ENCODE results near the gene PHC3. TPM values are rescaled to one million over a fixed set of nuclear protein-coding genes. Genes with fewer than 3 reads are reported as not detected.

Gene PHC3
- total RNA-seq, 1 donor from 2014 or later, result 32.4 TPM

GRCh38 chr3:170159933-170160332, 21.6 kb downstream of the PHC3 start:
- Mint-ChIP-seq H3K4me3 (ENCODE audit: unreplicated experiment) (no peak overlapping the region), H3K27ac (ENCODE audit: unreplicated experiment) (no peak overlapping the region), H3K4me1 (ENCODE audit: unreplicated experiment) (peaks cover 2% of the 10 kb centered on the region), H3K9me3 (ENCODE audit: unreplicated experiment) (no peaks in the 10 kb centered on the region), H3K27me3 (ENCODE audit: unreplicated experiment) (peaks cover 1% of the 10 kb centered on the region), H3K36me3 (ENCODE audit: low read depth, unreplicated experiment) (peaks cover 27% of the 10 kb centered on the region)
- no peak for DNase-seq (ENCODE audit: low spot score)
- no peak for TF ChIP-seq CTCF (IDR thresholded peaks at IDR 0.05; ENCODE audit: unreplicated experiment)

DNA sequence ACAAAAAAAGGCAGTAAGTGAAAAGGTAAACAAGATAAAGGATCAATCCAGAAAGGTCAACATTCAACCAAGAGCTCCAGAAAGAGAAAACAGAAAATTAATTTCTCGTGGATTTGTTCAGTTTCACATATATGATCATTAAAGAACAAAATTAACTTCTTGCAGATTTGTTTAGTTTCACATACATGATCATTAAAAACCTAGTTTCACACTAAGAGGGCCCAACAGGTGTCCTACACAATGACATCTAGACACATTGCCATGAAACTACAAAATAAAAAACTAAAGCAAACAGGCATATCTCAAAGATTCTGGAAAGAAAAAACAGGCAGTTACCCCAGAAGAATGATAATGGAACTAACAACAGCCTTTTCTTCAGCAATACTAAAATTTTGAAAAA, 22.1 kb downstream of the PHC3 start:
- H3K4me3 Mint-ChIP-seq (ENCODE audit: unreplicated experiment), result no peak overlapping the region
- H3K27me3 Mint-ChIP-seq (ENCODE audit: unreplicated experiment), result peaks cover 1% of the 10 kb centered on the region
- H3K4me1 Mint-ChIP-seq (ENCODE audit: unreplicated experiment), result peaks cover 7% of the 10 kb centered on the region
- DNase-seq (ENCODE audit: low spot score), result no peak
- no peak for TF ChIP-seq CTCF (IDR thresholded peaks at IDR 0.05; ENCODE audit: unreplicated experiment)
- no peak overlapping the region for H3K27ac Mint-ChIP-seq (ENCODE audit: unreplicated experiment)
- peaks cover 24% of the 10 kb centered on the region for H3K36me3 Mint-ChIP-seq (ENCODE audit: low read depth, unreplicated experiment)
- no peaks in the 10 kb centered on the region for H3K9me3 Mint-ChIP-seq (ENCODE audit: unreplicated experiment)

DNA sequence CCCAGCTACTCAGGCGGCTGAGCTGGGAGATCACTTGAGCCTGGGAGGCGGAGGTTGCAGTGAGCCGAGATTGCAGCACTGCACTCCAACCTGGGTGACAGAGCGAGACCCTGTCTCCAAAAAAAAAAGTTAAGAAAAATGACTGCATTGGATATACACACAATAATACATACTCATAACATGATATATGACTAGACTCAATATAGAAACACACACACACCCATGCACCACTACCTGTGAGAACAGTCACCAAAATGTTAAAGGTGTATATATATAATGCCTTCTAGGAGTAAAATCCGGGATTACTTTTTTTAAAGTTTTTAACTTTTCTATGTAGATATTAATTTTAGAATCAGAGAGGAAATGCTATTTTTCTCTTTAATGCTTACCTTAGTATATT, 25.9 kb downstream of the PHC3 start:
- Mint-ChIP-seq H3K27me3 (ENCODE audit: unreplicated experiment) (no peaks in the 10 kb centered on the region), H3K9me3 (ENCODE audit: unreplicated experiment) (no peaks in the 10 kb centered on the region), H3K4me3 (ENCODE audit: unreplicated experiment) (no peak overlapping the region), H3K27ac (ENCODE audit: unreplicated experiment) (no peak overlapping the region), H3K36me3 (ENCODE audit: low read depth, unreplicated experiment) (peaks cover 6% of the 10 kb centered on the region), H3K4me1 (ENCODE audit: unreplicated experiment) (peaks cover 18% of the 10 kb centered on the region)
- no peak for DNase-seq (ENCODE audit: low spot score)
- TF ChIP-seq CTCF (IDR thresholded peaks at IDR 0.05; ENCODE audit: unreplicated experiment), result no peak

GRCh38 chr3:170154569-170155143, 26.9 kb downstream of the PHC3 start:
- H3K4me1 Mint-ChIP-seq (ENCODE audit: unreplicated experiment), result peaks cover 18% of the 10 kb centered on the region
- H3K9me3 Mint-ChIP-seq (ENCODE audit: unreplicated experiment), result no peaks in the 10 kb centered on the region
- TF ChIP-seq CTCF (IDR thresholded peaks at IDR 0.05; ENCODE audit: unreplicated experiment), result no peak
- H3K36me3 Mint-ChIP-seq (ENCODE audit: low read depth, unreplicated experiment), result peaks cover 6% of the 10 kb centered on the region
- H3K4me3 Mint-ChIP-seq (ENCODE audit: unreplicated experiment), result no peak overlapping the region
- no peaks in the 10 kb centered on the region for H3K27me3 Mint-ChIP-seq (ENCODE audit: unreplicated experiment)
- peak overlapping the region; percentile 62 for H3K27ac Mint-ChIP-seq (ENCODE audit: unreplicated experiment)
- no peak for DNase-seq (ENCODE audit: low spot score)

DNA sequence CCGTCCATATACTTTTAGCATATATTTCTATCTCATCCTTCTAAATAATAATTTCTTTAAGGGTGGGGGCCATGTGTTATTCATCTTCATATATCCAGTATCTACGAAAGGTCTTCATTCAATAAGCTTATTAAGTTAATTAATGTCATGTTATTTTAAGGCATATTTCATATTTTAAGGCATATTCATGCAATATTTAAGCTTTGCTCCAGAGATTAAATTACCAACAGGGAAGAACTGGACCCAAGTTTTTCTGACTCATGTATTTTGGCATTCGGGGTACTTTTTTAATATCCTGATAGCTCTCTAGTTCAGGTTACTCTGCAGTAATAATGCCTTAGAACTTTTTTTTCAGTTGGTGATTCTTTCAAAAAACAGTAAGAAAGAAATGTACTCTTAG, 27.4 kb downstream of the PHC3 start:
- no peak overlapping the region for H3K4me3 Mint-ChIP-seq (ENCODE audit: unreplicated experiment)
- peaks cover 6% of the 10 kb centered on the region for H3K36me3 Mint-ChIP-seq (ENCODE audit: low read depth, unreplicated experiment)
- H3K27ac Mint-ChIP-seq (ENCODE audit: unreplicated experiment), result no peak overlapping the region
- no peak for DNase-seq (ENCODE audit: low spot score)
- peaks cover 18% of the 10 kb centered on the region for H3K4me1 Mint-ChIP-seq (ENCODE audit: unreplicated experiment)
- H3K27me3 Mint-ChIP-seq (ENCODE audit: unreplicated experiment), result no peaks in the 10 kb centered on the region
- no peak for TF ChIP-seq CTCF (IDR thresholded peaks at IDR 0.05; ENCODE audit: unreplicated experiment)
- no peaks in the 10 kb centered on the region for H3K9me3 Mint-ChIP-seq (ENCODE audit: unreplicated experiment)

All from endothelial cell (in vitro differentiated cells).